Measurements from ENCODE around the gene HEATR1.
"Not testable (repeated sequence)": the region's sequence is repeated elsewhere in the genome, so short reads cannot be mapped to it uniquely, and the experiment has no call there.

Gene HEATR1, protein sequence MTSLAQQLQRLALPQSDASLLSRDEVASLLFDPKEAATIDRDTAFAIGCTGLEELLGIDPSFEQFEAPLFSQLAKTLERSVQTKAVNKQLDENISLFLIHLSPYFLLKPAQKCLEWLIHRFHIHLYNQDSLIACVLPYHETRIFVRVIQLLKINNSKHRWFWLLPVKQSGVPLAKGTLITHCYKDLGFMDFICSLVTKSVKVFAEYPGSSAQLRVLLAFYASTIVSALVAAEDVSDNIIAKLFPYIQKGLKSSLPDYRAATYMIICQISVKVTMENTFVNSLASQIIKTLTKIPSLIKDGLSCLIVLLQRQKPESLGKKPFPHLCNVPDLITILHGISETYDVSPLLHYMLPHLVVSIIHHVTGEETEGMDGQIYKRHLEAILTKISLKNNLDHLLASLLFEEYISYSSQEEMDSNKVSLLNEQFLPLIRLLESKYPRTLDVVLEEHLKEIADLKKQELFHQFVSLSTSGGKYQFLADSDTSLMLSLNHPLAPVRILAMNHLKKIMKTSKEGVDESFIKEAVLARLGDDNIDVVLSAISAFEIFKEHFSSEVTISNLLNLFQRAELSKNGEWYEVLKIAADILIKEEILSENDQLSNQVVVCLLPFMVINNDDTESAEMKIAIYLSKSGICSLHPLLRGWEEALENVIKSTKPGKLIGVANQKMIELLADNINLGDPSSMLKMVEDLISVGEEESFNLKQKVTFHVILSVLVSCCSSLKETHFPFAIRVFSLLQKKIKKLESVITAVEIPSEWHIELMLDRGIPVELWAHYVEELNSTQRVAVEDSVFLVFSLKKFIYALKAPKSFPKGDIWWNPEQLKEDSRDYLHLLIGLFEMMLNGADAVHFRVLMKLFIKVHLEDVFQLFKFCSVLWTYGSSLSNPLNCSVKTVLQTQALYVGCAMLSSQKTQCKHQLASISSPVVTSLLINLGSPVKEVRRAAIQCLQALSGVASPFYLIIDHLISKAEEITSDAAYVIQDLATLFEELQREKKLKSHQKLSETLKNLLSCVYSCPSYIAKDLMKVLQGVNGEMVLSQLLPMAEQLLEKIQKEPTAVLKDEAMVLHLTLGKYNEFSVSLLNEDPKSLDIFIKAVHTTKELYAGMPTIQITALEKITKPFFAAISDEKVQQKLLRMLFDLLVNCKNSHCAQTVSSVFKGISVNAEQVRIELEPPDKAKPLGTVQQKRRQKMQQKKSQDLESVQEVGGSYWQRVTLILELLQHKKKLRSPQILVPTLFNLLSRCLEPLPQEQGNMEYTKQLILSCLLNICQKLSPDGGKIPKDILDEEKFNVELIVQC (N-terminal part only)
- 26.6 to 94.1 (median 68.4) reads per million in 17 experiments for total RNA-seq

GRCh38 chr1:236603991-236604904 is at the start of gene HEATR1:
Gene HEATR1, minus strand, starts transcription at chr1:236604516. Its CDS starts 421 bp downstream, at chr1:236604095.
- DNase-seq: peak; percentile 93 to 96 (median 96)

GRCh38 chr1:236645016-236645680 is 40.8 kb upstream of the HEATR1 start:
- DNase-seq: no peak

- no peak for DNase-seq
Measured at GRCh38 chr1:236642763-236643162, 38.4 kb upstream of the HEATR1 start.

DNA sequence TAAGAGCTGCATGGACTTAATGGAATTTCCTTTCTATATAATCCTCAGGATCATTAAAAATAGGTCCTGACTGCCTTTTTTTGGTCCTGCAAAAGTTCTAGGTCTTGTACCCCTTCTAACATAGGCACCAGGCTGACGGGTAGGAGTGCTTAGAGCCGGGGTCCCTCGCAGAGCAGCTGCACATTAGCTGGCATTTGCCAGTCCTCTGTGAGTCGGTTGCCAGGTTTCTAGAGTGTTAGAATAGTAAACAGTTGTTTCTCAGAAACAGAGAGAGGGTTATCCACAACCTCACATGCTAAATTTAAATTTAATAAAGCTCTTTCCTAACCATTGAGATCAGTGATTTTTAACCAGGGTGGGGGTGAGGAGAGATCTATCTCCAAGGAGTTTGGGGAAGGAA is 35.4 kb upstream of the HEATR1 start:
- DNase-seq: no peak

DNA sequence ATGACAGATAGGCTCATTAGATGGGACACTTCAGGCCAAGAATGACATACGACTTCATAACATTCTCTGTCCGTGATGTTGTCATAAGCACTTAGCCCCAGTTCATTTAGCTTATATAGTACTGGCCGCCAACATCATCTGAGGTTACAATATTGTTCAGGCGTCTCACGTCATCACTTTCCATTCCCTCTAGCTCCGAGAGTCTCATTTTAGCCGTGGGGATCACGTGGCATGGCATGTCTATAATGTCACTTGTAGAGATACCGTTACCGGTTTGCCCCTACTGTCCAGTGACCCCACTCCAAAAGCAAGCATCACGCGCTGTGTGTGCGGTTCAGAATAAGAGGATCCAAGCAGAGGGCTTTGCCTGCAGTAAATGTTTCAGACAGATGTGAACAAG is 34.6 kb upstream of the HEATR1 start:
- DNase-seq: no peak

- DNase-seq: no peak
Measured at GRCh38 chr1:236636017-236636416, 31.7 kb upstream of the HEATR1 start.

DNA sequence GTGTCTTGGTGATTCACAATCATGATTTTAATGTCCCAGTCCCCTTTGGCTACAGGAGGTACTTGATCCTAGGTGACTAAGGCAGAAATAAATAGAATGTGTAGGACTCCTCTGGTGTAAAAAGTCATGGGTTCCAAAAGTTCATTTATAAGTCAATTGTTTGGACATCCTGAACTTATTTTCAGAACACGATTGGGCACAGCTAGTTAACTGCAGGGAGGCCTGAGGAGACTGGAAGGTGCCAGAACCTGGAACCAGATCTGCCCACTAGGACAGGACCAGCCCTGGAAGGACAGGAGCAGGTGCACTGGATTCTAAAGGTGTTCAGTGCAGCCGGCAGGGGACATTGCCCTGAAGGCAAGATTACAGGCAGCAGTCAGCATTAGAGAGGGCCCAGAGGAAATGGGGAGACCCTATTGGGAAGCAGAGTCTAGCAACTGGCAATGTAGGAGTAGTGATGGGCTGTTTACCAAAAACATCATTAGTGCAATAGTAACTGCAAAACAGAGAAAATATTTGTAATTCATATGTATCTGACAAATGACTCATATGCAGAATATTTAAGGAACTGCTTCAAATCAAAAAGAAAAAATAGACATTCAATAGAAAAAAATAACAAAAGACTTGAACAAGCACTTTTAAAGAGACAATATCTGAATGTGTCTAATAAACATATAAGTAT is 23.6 kb upstream of the HEATR1 start:
- no peak for DNase-seq

DNA sequence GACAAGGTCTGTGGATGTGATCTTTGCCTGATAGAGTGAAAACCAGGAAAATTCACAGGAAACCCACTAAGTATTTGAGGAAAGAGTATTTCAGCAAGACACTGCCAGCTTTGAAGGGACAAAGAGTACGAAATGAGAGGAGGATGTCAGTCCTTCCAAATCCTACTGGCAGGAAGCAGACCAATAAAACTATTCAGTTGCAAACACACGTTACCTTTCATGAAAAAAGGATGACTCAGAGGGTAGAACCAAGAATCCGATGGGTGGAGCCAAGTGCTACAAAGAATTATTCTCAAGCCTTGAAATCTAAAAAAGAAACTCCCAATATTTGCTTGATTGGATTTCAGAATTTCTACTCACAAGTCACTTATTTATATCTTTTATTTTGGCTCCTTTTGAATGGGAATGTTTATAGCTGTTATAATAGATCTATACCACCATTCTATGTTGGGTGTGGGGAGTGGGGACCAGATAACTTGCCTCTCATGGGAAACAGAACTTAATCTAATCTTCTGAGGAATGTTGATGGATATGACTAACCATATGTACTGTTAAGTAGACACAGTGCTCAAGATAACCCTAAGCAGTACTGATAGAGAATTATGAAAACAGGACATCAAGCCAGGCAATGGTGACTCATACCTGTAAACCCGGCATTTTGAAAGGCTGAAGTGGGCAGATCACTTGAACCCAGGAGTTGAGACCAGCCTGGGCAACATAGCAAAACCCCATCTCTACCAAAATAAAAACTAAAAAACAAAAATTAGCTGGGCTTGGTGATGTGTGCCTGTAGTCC is 19.3 kb upstream of the HEATR1 start:
- no peak for DNase-seq

GRCh38 chr1:236622407-236622806 is 18.1 kb upstream of the HEATR1 start:
- no peak for DNase-seq

DNA sequence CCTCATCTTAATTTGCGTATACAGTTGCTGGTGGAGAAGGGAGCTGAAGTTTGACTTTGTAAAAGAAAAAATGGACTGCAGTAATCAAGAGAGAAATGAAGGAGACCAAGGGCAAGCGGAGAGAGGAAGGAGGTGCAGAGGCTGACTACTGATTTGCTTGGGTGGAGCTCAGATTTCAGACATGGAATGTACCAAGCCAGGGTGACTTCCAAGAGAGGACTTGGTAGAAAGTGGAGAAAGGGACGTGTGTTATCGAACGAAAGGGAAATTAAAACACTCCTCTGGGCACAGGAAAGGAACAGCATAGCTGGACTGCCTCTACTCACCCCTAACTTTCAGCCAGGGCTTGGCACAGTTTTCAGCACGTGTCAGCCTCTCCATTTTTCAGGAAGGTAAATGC is 15.1 kb upstream of the HEATR1 start:
- DNase-seq: no peak

- no peak for DNase-seq
Measured at GRCh38 chr1:236618507-236618906, 14.2 kb upstream of the HEATR1 start.

GRCh38 chr1:236615399-236616148 is 11.3 kb upstream of the HEATR1 start:
- DNase-seq: no peak

DNA sequence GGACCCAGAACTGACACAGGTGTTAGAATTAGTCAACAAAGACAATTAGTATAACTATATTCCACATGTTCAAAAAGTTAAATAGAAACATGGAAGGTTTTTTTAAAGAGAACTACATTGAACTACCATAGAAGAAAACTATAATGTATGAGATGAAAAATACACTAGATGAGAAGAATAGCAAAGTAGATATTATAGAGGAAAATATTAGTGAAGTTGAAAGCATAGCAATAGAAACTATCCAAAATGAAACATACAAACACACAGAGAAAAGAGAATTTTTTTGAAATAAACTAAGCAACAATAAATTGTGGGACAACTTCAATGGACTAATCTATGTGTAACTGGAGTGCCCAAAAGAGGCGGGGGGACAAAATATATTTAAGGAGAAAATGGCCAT is 8.0 kb upstream of the HEATR1 start:
- DNase-seq: no peak

GRCh38 chr1:236608930-236609726 is 4.8 kb upstream of the HEATR1 start:
- peak; percentile 63 to 76 (median 71) for DNase-seq

DNA sequence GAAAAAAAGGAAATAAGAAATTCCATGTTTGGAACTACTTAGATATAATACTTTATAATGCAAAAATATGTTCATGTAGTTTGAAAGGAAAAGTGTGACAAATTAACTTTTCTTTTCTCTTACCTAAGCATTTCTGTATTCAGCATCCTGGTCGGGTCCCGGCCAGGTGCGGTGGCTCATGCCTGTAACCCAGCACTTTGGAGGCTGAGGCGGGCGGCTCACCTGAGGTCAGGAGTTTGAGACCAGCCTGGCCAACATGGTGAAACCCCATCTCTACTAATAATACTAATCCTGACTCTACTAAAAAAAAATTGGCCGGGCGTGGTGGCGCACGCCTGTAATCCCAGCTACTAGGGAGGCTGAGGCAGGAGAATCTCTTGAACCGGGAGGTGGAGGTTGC is 3.3 kb upstream of the HEATR1 start:
- DNase-seq: not testable (repeated sequence)

GRCh38 chr1:236604905-236605806 is 840 bp upstream of the HEATR1 start:
- no peak for DNase-seq

- no peak for DNase-seq
Measured at GRCh38 chr1:236602171-236602570, 2.1 kb downstream of the HEATR1 start.

All from suppressor macrophage (primary cell).